Activated T-cell treated with anti-CD3 and anti-CD28 coated beads, Interleukin-2, amount 50 U/mL, for 24 hours (primary cell): ENCODE measurements around the gene HMGXB3.

Experiments
- DNase-seq: peaks from one replicate; pipeline ENCODE4 v3.0.0-alpha.2; 2020
- H3K27ac Mint-ChIP-seq: 2 replicates; pipeline ENCODE4 v1.8.0; 2020; ENCODE audit warnings: mild to moderate bottlenecking, mixed read lengths
- H3K27me3 Mint-ChIP-seq: 2 replicates; pipeline ENCODE4 v1.8.0; 2020; ENCODE audit warnings: mixed read lengths
- H3K36me3 Mint-ChIP-seq: 2 replicates; pipeline ENCODE4 v1.8.0; 2020; ENCODE audit warnings: low read depth, mixed read lengths
- H3K4me1 Mint-ChIP-seq: 2 replicates; pipeline ENCODE4 v1.8.0; 2020; ENCODE audit warnings: low read depth, mixed read lengths
- H3K4me3 Mint-ChIP-seq: 2 replicates; pipeline ENCODE4 v1.8.0; 2020; ENCODE audit warnings: mild to moderate bottlenecking, moderate library complexity, mixed read lengths
- H3K9me3 Mint-ChIP-seq: 2 replicates; pipeline ENCODE4 v1.8.0; 2020; ENCODE audit warnings: mixed read lengths

Gene HMGXB3

DNA sequence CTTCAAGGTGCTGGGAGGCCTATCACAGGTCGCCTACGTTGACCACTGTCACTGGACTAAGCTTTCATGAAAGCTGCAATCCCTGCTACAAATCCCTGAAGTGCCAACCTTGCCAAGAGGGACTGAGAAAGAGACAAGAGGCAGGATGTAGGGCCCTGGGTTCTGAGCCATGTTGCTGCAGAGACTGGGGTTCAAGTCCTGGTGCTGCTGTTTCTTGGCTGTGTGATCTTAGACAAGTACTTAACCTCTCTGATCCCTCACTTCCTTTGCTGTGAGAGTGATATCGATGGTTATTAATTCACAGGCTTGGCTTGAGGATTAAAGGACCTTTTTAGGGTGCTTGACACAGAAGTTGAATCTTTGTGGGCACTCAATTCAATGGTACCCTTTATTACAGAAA, 70.3 kb downstream of the HMGXB3 start:
- Mint-ChIP-seq H3K36me3 (no peaks in the 10 kb centered on the region), H3K27ac (no peak overlapping the region), H3K4me3 (no peak overlapping the region), H3K9me3 (no peaks in the 10 kb centered on the region), H3K27me3 (no peaks in the 10 kb centered on the region), H3K4me1 (peaks cover 14% of the 10 kb centered on the region)
- peak; percentile 3 for DNase-seq

DNA sequence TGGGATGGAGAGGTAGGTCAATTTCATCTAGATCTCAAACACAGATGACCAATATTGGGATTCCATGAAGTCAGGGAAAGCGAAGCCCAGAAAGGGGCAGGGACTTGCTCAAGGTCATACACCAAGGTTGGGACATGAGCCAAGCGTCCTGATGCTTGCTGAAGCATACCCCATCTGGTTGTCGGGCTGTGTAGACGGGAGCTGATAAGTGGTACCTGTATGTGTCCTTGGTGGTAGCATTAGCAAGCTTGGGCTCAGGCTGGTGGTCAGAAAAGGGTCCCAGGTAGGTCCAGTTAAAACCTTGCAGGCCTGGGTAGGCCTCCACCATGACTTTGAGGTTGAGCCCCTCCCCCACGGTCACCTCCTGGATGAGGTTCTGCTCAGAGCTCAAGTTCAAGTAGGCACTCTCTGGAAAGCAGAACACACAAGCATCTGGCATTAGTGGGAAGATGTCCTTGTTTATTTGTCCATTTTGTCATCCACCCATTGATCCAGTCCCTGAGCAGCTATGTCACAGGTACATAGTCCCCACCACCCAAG, 72.6 kb downstream of the HMGXB3 start:
- Mint-ChIP-seq H3K4me1 (no peaks in the 10 kb centered on the region), H3K9me3 (no peaks in the 10 kb centered on the region), H3K4me3 (no peak overlapping the region), H3K27ac (no peak overlapping the region), H3K27me3 (no peaks in the 10 kb centered on the region), H3K36me3 (no peaks in the 10 kb centered on the region)
- DNase-seq: peak; percentile 6

DNA sequence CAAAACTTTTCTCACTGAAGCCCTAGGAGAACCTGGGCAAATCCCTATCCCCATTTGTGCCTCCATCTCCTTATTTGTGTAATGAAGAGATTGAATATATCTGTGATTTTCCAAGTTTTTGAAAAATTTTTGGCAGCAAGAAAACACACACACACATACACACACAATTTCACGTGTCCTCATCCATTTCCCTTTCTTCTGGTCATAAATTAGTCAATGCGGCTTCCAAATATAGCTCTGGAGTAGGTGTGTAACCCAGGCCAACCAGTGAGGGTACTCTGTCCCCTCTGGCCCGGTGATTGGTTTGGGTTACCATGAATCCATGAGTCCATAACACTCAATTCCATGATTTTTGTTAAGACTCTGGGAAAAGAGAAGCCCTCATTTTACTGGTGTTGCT, 73.1 kb downstream of the HMGXB3 start:
- no peak overlapping the region for H3K4me3 Mint-ChIP-seq
- DNase-seq: no peak
- H3K4me1 Mint-ChIP-seq: no peaks in the 10 kb centered on the region
- no peaks in the 10 kb centered on the region for H3K36me3 Mint-ChIP-seq
- H3K27ac Mint-ChIP-seq: no peak overlapping the region
- no peaks in the 10 kb centered on the region for H3K27me3 Mint-ChIP-seq
- H3K9me3 Mint-ChIP-seq: no peaks in the 10 kb centered on the region

DNA sequence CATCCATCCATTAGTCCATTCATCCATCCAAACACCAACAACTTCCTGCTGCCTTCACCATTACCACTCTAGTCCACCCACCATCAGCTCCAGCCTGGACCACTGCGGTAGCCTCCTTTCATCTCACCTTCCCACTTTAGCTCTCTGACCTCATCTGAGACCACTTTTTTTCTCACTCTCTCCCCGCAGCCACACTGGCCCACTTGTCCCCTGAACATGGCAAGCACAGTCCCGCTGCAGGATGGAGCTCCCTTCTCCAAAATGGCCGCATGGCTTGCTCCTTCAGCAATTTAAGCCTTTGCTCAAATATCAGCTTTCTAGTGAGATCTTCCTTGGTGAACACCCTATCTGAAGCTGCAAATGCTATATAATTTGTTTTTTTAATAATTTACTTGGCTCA, 74.7 kb downstream of the HMGXB3 start:
- H3K4me3 Mint-ChIP-seq: no peak overlapping the region
- H3K27me3 Mint-ChIP-seq: peaks cover 3% of the 10 kb centered on the region
- H3K36me3 Mint-ChIP-seq: no peaks in the 10 kb centered on the region
- H3K9me3 Mint-ChIP-seq: no peaks in the 10 kb centered on the region
- DNase-seq: peak; percentile 14
- no peak overlapping the region for H3K27ac Mint-ChIP-seq
- H3K4me1 Mint-ChIP-seq: no peaks in the 10 kb centered on the region

DNA sequence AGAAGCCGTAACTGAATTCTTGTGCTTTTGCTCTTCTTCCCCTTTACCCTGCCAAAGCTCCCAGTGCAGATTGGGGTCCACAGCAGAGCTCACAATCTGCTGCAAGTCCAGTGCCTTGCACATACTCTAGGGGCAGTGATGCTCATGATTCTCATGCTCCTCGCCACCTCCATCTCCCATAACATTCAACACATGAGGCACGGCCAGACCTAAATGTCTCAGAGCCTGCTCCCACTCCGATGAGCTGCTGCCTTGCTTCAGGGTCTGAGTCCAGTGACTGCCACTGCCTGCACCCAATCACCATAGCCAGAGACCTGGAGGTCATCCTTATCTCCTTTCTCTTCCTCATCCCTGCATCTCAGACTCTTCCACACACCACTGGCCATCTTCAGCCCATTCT, 75.3 kb downstream of the HMGXB3 start:
- no peak overlapping the region for H3K4me3 Mint-ChIP-seq
- H3K9me3 Mint-ChIP-seq: no peaks in the 10 kb centered on the region
- DNase-seq: peak; percentile 2

DNA sequence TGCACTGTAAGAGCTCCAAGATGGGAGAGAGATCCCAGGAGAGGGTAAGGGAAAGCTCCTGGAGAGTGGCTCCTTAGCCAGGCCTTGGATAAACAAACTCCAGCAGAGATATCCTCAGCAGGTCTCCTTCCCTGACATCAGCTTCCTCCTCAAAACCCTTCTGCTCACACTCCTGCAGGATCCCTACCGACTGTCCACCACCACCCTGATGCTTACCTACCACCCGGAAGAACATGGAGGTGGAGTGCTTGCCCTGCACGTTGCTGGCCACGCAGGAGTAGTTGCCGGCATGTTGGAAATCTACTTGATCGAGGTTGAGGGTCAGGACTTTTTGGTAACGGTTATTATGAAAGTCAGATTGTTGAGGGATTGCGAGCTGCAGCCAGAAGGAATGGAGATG, 76.5 kb downstream of the HMGXB3 start:
- Mint-ChIP-seq H3K4me3 (no peak overlapping the region), H3K27me3 (peaks cover 5% of the 10 kb centered on the region), H3K9me3 (no peaks in the 10 kb centered on the region), H3K4me1 (peaks cover 4% of the 10 kb centered on the region), H3K27ac (no peak overlapping the region), H3K36me3 (no peaks in the 10 kb centered on the region)
- peak; percentile 5 for DNase-seq

More for the DNA sequence above, 75.3 kb downstream of the HMGXB3 start:
- H3K36me3 Mint-ChIP-seq: no peaks in the 10 kb centered on the region
- no peaks in the 10 kb centered on the region for H3K4me1 Mint-ChIP-seq
- H3K27me3 Mint-ChIP-seq: peaks cover 3% of the 10 kb centered on the region
- no peak overlapping the region for H3K27ac Mint-ChIP-seq

DNA sequence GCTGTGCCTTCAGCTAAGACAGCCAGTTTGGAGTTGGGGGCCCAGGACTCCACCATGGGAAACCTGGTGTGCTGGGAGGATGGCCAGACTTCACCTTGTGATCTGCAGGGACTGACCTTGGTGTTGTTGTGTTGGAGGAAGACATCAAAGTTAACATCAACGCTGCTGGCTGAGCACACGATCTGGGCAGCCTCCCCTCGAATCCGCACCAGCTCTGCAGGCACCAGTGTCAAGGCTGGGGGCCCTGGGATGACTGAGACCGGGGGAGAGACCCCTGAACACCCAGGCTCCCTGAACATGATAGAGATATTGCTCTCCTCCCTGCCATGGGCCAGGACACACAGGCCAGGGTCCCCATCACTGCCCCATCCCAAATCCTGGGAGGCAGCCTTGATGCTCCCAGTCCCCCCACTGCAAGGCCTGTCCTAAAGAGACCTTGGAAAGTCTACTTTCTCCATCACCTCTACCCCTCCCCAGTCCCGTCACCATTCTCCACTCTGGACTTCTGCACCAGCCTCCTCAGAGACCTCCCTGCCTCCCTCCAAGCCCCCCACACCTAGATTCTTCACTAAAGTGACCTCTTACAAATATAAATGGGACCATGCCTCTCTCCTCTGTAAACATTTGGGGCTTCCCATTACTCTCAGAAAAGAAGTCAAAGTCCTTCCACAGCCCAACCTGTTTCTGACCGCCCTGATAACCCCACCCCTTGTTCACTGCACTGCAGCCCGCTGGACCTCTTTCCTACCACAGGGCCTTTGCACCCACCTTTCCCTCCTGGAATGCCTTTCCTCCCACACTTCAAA, 77.7 kb downstream of the HMGXB3 start:
- peaks cover 17% of the 10 kb centered on the region for H3K27me3 Mint-ChIP-seq
- no peak overlapping the region for H3K27ac Mint-ChIP-seq
- no peaks in the 10 kb centered on the region for H3K9me3 Mint-ChIP-seq
- peaks cover 7% of the 10 kb centered on the region for H3K4me1 Mint-ChIP-seq
- H3K4me3 Mint-ChIP-seq: no peak overlapping the region
- no peak for DNase-seq
- no peaks in the 10 kb centered on the region for H3K36me3 Mint-ChIP-seq

DNA sequence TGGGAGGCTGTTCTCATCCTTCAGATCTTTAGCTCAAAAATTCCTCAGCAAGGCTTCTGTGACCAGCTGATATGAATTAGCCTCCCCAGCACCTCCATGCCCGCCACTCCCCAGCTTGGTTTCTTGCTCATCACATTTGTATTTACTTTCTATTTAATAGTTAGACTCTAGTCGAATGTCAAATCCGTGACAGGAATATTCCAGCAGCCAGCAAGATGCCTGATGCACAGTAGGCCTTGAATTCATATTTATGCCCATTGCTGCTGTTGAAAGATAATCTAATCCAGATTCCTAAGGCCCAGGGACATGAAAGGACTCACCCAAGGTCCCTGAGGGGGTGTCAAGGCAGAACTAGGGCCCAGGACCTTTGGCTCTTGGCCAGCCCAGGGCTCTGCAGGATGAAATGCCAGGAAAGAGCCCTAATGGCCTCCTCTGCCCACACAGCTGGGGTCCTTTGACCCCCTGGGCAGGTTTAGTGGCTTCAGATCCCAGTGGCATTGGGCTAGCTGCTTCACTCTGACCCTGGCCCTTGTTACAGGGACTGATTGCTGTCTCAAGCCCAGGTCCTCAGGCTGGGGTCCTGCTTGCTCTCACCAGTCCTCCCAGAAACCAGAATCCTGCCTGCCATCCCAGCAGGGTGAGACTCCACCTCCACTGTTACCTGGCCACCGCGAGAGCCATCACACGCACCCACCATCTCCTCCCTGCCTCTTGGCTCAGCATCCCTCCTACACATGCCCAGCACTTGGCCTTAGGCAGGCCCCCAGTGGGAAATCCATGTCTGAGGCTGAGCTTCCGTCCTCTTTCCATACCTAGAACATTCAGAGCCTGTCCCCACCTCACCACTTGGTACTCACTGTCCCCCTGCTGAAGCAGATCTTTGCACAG, 78.5 kb downstream of the HMGXB3 start:
- peak; percentile 18 for DNase-seq
- Mint-ChIP-seq H3K27ac (no peak overlapping the region), H3K9me3 (no peaks in the 10 kb centered on the region), H3K27me3 (peaks cover 25% of the 10 kb centered on the region), H3K4me1 (peaks cover 7% of the 10 kb centered on the region), H3K36me3 (no peaks in the 10 kb centered on the region), H3K4me3 (no peak overlapping the region)

DNA sequence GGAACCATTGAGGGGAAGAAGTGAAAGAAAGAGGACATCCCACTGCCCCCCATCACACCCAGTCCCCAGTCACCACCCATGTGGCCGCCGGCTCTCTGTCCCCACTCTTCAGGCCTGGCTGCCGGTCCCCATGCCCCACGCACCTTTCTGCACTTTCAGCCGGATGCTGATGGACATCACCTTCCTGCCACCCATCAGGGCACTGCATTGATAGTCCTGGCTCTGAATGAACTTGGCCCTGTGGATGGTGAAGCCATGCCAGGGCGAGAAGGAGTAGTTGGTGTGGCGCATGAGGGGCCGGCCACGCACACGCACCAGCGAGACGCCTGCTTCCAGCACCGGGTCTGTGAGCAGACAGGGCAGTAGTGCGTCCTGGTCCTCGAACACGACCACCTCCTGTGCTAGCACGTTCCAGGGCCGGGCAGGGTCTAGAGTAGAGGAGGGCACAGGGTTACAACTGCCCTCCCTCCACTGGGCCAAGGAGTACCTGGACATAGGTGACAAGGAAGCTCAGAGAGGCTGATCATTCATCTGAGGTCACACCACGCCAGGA, 79.4 kb downstream of the HMGXB3 start:
- H3K4me1 Mint-ChIP-seq: peaks cover 7% of the 10 kb centered on the region
- H3K27ac Mint-ChIP-seq: no peak overlapping the region
- no peaks in the 10 kb centered on the region for H3K36me3 Mint-ChIP-seq
- H3K4me3 Mint-ChIP-seq: no peak overlapping the region
- peaks cover 28% of the 10 kb centered on the region for H3K27me3 Mint-ChIP-seq
- DNase-seq: peak; percentile 11
- H3K9me3 Mint-ChIP-seq: no peaks in the 10 kb centered on the region

DNA sequence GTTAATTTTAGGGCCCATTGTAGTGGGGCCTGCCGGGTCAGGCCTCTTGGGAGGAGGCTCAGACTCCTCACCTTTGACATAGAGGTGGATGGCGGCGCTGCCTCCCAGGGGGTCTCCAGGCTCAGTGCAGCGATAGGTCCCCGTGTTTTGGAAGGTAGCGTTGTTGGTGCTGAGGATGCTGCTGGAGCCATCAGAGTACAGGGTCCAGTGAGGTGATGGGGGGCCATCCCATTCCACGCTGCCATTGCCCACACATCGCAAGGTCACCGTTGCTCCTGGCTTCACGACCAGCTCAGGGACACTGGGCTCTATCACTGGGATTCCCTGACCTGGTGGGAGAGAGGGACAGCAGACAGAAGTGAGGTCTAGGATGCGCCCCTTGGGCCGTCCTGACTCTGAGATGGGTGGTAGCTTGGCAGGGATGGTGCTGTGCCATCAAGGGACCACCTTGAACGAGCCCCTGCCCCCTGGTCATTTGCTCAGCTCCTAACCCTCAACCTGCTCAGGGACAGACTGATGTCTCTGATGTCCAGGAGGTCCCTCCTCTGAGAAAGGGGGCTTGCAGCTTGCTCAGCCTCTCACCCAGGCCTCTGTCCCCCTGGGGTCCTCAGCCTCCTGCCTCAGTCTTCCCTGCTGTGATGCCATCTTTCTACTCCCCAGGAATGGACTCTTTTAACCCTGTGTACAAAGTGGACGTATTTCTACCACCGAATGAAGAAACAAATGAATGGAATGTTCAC, 80.3 kb downstream of the HMGXB3 start:
- no peak overlapping the region for H3K4me3 Mint-ChIP-seq
- no peaks in the 10 kb centered on the region for H3K36me3 Mint-ChIP-seq
- H3K9me3 Mint-ChIP-seq: no peaks in the 10 kb centered on the region
- H3K27ac Mint-ChIP-seq: no peak overlapping the region
- peaks cover 36% of the 10 kb centered on the region for H3K27me3 Mint-ChIP-seq
- DNase-seq: no peak
- H3K4me1 Mint-ChIP-seq: peaks cover 7% of the 10 kb centered on the region

DNA sequence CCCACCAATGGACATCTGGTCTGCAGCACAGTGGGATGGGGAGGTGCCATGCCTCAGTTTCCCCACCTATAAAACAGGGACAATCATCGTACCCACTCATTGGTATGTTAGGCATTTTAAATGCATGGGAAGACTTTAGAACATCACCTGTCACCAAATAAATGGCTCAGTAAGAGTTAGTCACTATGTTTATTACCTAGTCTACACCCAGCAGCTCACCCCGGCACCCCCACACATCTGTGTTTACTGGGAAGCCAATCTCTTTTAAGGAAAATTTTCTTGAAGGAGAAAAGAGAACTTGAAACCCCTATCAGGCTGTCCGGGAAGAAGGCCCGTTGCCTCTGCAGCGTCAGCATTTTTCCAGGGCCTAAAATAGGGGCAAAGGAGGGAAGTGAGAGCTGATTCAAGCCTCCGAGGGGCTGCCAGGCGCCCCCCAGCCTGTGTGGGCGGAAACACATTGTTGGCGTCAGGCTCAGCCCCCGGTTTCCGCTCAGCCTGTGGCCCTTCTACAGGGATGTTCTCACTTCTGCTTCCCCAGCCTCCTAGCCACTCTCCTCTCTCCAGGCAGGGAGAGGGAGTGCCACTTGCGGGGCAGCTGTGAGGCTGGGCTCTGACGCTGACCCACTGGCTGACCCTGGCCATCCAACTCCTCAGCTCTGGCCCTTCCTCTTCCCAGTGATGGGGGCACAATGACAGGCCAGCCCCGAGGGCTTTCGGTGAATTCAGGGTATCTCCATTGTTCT, 81.2 kb downstream of the HMGXB3 start:
- Mint-ChIP-seq H3K4me1 (peaks cover 7% of the 10 kb centered on the region), H3K27ac (no peak overlapping the region), H3K4me3 (no peak overlapping the region), H3K27me3 (peaks cover 43% of the 10 kb centered on the region), H3K36me3 (no peaks in the 10 kb centered on the region), H3K9me3 (no peaks in the 10 kb centered on the region)
- DNase-seq: peak; percentile 7

DNA sequence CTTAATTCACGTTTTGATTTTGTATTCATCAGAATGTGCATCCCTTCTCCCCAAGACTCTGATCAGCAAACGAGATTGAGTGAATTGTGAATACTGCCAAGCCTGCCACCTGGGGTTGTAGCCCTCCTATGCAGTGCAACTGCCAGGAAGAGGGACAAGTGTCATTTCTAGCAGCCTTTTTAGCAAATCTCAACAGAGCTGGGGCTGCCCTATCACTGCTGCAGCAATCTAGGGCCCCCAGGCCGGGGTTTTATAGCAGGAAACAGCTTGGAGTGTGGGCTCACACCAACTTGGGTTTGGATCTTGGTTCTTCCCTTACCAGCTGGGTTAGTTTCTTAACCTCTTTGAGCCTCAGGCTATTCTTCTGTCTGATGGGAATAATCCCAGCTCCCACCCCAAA, 81.8 kb downstream of the HMGXB3 start:
- Mint-ChIP-seq H3K4me1 (peaks cover 7% of the 10 kb centered on the region), H3K9me3 (no peaks in the 10 kb centered on the region)

DNA sequence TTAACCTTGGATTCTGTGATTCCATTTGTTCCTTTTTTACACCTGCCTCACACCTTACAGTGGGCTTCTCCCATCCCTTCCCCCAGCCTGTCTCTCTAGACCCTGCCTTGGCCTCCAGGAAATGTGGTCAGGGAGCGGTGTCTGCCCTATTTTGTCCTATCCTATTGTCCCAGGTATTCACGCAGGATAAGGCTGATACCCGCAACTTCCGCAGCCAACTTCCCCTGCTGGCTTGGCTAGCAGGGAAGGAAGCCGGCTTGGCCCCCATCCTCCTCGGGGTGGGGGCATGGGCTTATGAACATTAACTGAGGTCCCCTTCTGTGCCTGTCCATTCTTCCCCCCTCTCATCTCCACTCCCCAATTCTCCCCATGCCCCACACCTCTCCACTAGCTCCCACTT, 82.3 kb downstream of the HMGXB3 start:
- DNase-seq: peak; percentile 2
- Mint-ChIP-seq H3K4me3 (no peak overlapping the region), H3K36me3 (no peaks in the 10 kb centered on the region), H3K27me3 (peaks cover 47% of the 10 kb centered on the region), H3K4me1 (peaks cover 7% of the 10 kb centered on the region), H3K27ac (no peak overlapping the region), H3K9me3 (no peaks in the 10 kb centered on the region)

More for the DNA sequence above, 81.8 kb downstream of the HMGXB3 start:
- H3K4me3 Mint-ChIP-seq: no peak overlapping the region
- DNase-seq: no peak
- H3K27ac Mint-ChIP-seq: no peak overlapping the region
- no peaks in the 10 kb centered on the region for H3K36me3 Mint-ChIP-seq
- H3K27me3 Mint-ChIP-seq: peaks cover 43% of the 10 kb centered on the region
